Stimulated activated naive CD8-positive, alpha-beta T cell treated with anti-CD3 and anti-CD28 coated beads, Interleukin-15, amount 100 ng/mL, for 72 hours (primary cell): ENCODE results near the gene KIAA1328.

Source experiments
- ATAC-seq: fragments of 150-1000 bp; cut with Tn5 transposase; 2 replicates; pipeline ENCODE4 v1.10.0; 2021; ENCODE audit warnings: mild to moderate bottlenecking, moderate library complexity
- DNase-seq, 2 donors: peaks; one replicate each; pipeline ENCODE4 v3.0.0; 2021 to 2022
- H3K27ac Mint-ChIP-seq, 2 donors: one replicate each; pipeline ENCODE4 v1.8.0; 2022; ENCODE audit warnings: mild to moderate bottlenecking in 2 of 2, mixed read lengths in 2 of 2, moderate library complexity in 2 of 2
- H3K27me3 Mint-ChIP-seq: one replicate; pipeline ENCODE4 v1.8.0; 2022; ENCODE audit warnings: mixed read lengths
- H3K4me1 Mint-ChIP-seq: one replicate; pipeline ENCODE4 v1.8.0; 2022; ENCODE audit warnings: mild to moderate bottlenecking, mixed read lengths
- H3K4me3 Mint-ChIP-seq, 2 donors: one replicate each; pipeline ENCODE4 v1.8.0; 2022; ENCODE audit warnings: mild to moderate bottlenecking in 2 of 2, mixed read lengths in 2 of 2, moderate library complexity in 1 of 2
- H3K9me3 Mint-ChIP-seq, 2 donors: one replicate each; pipeline ENCODE4 v1.8.0; 2022; ENCODE audit warnings: mixed read lengths in 2 of 2

Gene KIAA1328

GRCh38 chr18:37210781-37211180, 381.9 kb downstream of the KIAA1328 start:
- H3K27ac Mint-ChIP-seq = no peak overlapping the region
- no peak overlapping the region for H3K4me3 Mint-ChIP-seq
- no peaks in the 10 kb centered on the region for H3K27me3 Mint-ChIP-seq
- no peaks in the 10 kb centered on the region for H3K4me1 Mint-ChIP-seq
- ATAC-seq = no peak
- no peak for DNase-seq
- peaks cover 0 to 19% of the 10 kb centered on the region in 2 donors for H3K9me3 Mint-ChIP-seq

- ATAC-seq = no peak
- no peaks in the 10 kb centered on the region for H3K27me3 Mint-ChIP-seq
- H3K27ac Mint-ChIP-seq = no peak overlapping the region
- peaks cover 6% of the 10 kb centered on the region for H3K4me1 Mint-ChIP-seq
- H3K4me3 Mint-ChIP-seq = no peak overlapping the region
- no peak for DNase-seq
- H3K9me3 Mint-ChIP-seq = peaks cover 4 to 34% of the 10 kb centered on the region in 2 donors
Observed at GRCh38 chr18:37218022-37218590, 389.2 kb downstream of the KIAA1328 start.

- peaks cover 4 to 34% of the 10 kb centered on the region in 2 donors for H3K9me3 Mint-ChIP-seq
- peak overlapping the region in 1 of 2 donors; percentile 76 for H3K27ac Mint-ChIP-seq
- ATAC-seq (no peak), DNase-seq (no peak)
- H3K27me3 Mint-ChIP-seq = no peaks in the 10 kb centered on the region
- H3K4me1 Mint-ChIP-seq = peaks cover 6% of the 10 kb centered on the region
- H3K4me3 Mint-ChIP-seq = no peak overlapping the region
Observed at GRCh38 chr18:37219257-37219656, 390.3 kb downstream of the KIAA1328 start.

GRCh38 chr18:37222354-37222998, 393.5 kb downstream of the KIAA1328 start:
- Mint-ChIP-seq H3K27ac (peak overlapping the region in 1 of 2 donors; percentile 36), H3K4me1 (peaks cover 6% of the 10 kb centered on the region), H3K4me3 (no peak overlapping the region), H3K27me3 (no peaks in the 10 kb centered on the region), H3K9me3 (peaks cover 0 to 19% of the 10 kb centered on the region in 2 donors)
- DNase-seq = no peak
- ATAC-seq = no peak

GRCh38 chr18:37222999-37223378, 394.1 kb downstream of the KIAA1328 start:
- peaks cover 6% of the 10 kb centered on the region for H3K4me1 Mint-ChIP-seq

GRCh38 chr18:37225279-37225678, 396.4 kb downstream of the KIAA1328 start:
- Mint-ChIP-seq H3K27ac (peak overlapping the region in 1 of 2 donors; percentile 45), H3K27me3 (no peaks in the 10 kb centered on the region), H3K9me3 (peaks cover 5 to 19% of the 10 kb centered on the region in 2 donors), H3K4me3 (no peak overlapping the region), H3K4me1 (peaks cover 6% of the 10 kb centered on the region)
- DNase-seq (no peak), ATAC-seq (no peak)

More at GRCh38 chr18:37222999-37223378, 394.1 kb downstream of the KIAA1328 start:
- DNase-seq = no peak
- no peak overlapping the region for H3K27ac Mint-ChIP-seq
- no peaks in the 10 kb centered on the region for H3K27me3 Mint-ChIP-seq
- H3K9me3 Mint-ChIP-seq = peaks cover 5 to 14% of the 10 kb centered on the region in 2 donors
- no peak for ATAC-seq
- no peak overlapping the region for H3K4me3 Mint-ChIP-seq

- no peak overlapping the region for H3K27ac Mint-ChIP-seq
- no peaks in the 10 kb centered on the region for H3K4me1 Mint-ChIP-seq
- no peak overlapping the region for H3K4me3 Mint-ChIP-seq
- ATAC-seq (no peak), DNase-seq (no peak)
- no peaks in the 10 kb centered on the region for H3K27me3 Mint-ChIP-seq
- H3K9me3 Mint-ChIP-seq = peaks cover 5 to 11% of the 10 kb centered on the region in 2 donors
Observed at GRCh38 chr18:37230768-37231167, 401.8 kb downstream of the KIAA1328 start.

- no peaks in the 10 kb centered on the region for H3K27me3 Mint-ChIP-seq
- DNase-seq = no peak
- no peak overlapping the region for H3K27ac Mint-ChIP-seq
- no peak overlapping the region for H3K4me3 Mint-ChIP-seq
- peaks cover 5 to 9% of the 10 kb centered on the region in 2 donors for H3K9me3 Mint-ChIP-seq
- no peak for ATAC-seq
- no peaks in the 10 kb centered on the region for H3K4me1 Mint-ChIP-seq
Observed at GRCh38 chr18:37231251-37231650, 402.3 kb downstream of the KIAA1328 start.

GRCh38 chr18:37235583-37235982, 406.7 kb downstream of the KIAA1328 start:
- ATAC-seq = no peak
- no peak for DNase-seq
- Mint-ChIP-seq H3K4me3 (no peak overlapping the region), H3K9me3 (no peaks in the 10 kb centered on the region), H3K27ac (no peak overlapping the region), H3K4me1 (no peaks in the 10 kb centered on the region), H3K27me3 (peaks cover 8% of the 10 kb centered on the region)

- no peak for ATAC-seq
- Mint-ChIP-seq H3K27ac (no peak overlapping the region), H3K27me3 (peaks cover 28% of the 10 kb centered on the region)
Observed at GRCh38 chr18:37238282-37239108, 409.6 kb downstream of the KIAA1328 start.

GRCh38 chr18:37242091-37242490, 413.2 kb downstream of the KIAA1328 start:
- ATAC-seq (peak; percentile 20), DNase-seq (no peak)
- no peak overlapping the region for H3K27ac Mint-ChIP-seq
- peaks cover 6% of the 10 kb centered on the region for H3K4me1 Mint-ChIP-seq
- H3K4me3 Mint-ChIP-seq = no peak overlapping the region
- H3K9me3 Mint-ChIP-seq = peaks cover 4 to 10% of the 10 kb centered on the region in 2 donors
- H3K27me3 Mint-ChIP-seq = peaks cover 50% of the 10 kb centered on the region

More at GRCh38 chr18:37238282-37239108, 409.6 kb downstream of the KIAA1328 start:
- Mint-ChIP-seq H3K9me3 (no peaks in the 10 kb centered on the region), H3K4me1 (peaks cover 2% of the 10 kb centered on the region), H3K4me3 (no peak overlapping the region)
- DNase-seq = no peak

- H3K27me3 Mint-ChIP-seq = peaks cover 50% of the 10 kb centered on the region
- H3K4me3 Mint-ChIP-seq = no peak overlapping the region
Observed at GRCh38 chr18:37242826-37243560, 414.1 kb downstream of the KIAA1328 start.

GRCh38 chr18:37243741-37244140, 414.8 kb downstream of the KIAA1328 start:
- ATAC-seq (no peak), DNase-seq (no peak)
- Mint-ChIP-seq H3K4me1 (peaks cover 6% of the 10 kb centered on the region), H3K27me3 (peaks cover 51% of the 10 kb centered on the region), H3K9me3 (peaks cover 7 to 10% of the 10 kb centered on the region in 2 donors), H3K27ac (no peak overlapping the region), H3K4me3 (peak overlapping the region in 1 of 2 donors; percentile 30)

More at GRCh38 chr18:37242826-37243560, 414.1 kb downstream of the KIAA1328 start:
- ATAC-seq = no peak
- H3K4me1 Mint-ChIP-seq = peaks cover 6% of the 10 kb centered on the region
- peaks cover 7 to 10% of the 10 kb centered on the region in 2 donors for H3K9me3 Mint-ChIP-seq
- no peak overlapping the region for H3K27ac Mint-ChIP-seq
- DNase-seq = no peak

GRCh38 chr18:37244618-37245017, 415.7 kb downstream of the KIAA1328 start:
- H3K27me3 Mint-ChIP-seq = peaks cover 60% of the 10 kb centered on the region
- H3K9me3 Mint-ChIP-seq = peaks cover 10 to 14% of the 10 kb centered on the region in 2 donors
- no peak overlapping the region for H3K27ac Mint-ChIP-seq
- ATAC-seq (no peak), DNase-seq (no peak)
- no peak overlapping the region for H3K4me3 Mint-ChIP-seq
- peaks cover 6% of the 10 kb centered on the region for H3K4me1 Mint-ChIP-seq

- no peak overlapping the region for H3K4me3 Mint-ChIP-seq
- peaks cover 10 to 15% of the 10 kb centered on the region in 2 donors for H3K9me3 Mint-ChIP-seq
- ATAC-seq = no peak
- peaks cover 69% of the 10 kb centered on the region for H3K27me3 Mint-ChIP-seq
- no peak overlapping the region for H3K27ac Mint-ChIP-seq
- H3K4me1 Mint-ChIP-seq = peaks cover 6% of the 10 kb centered on the region
- no peak for DNase-seq
Observed at GRCh38 chr18:37246779-37247340, 417.9 kb downstream of the KIAA1328 start.
